ENCODE measurements around the gene RNF227. TPM values are rescaled to one million over a fixed set of nuclear protein-coding genes. Genes with fewer than 3 reads are reported as not detected.

Gene RNF227
- total and polyA plus RNA-seq, 4 donors = 0.17 to 1.4 (median 0.32) TPM

GRCh38 chr17:7951143-7951792 is 35.2 kb upstream of the RNF227 start:
- DNase-seq (ENCODE audit: low spot score) = no peak
- Histone ChIP-seq H3K27me3 (ENCODE audit: control insufficient read depth in 4 of 4, insufficient read depth in 4 of 4, low read length in 3 of 4) (no peaks in the 10 kb centered on the region), H3K9ac (ENCODE audit: low read depth in 1 of 2, low read length in 2 of 2) (no peak overlapping the region), H3K4me1 (ENCODE audit: control insufficient read depth in 4 of 4, insufficient read depth in 4 of 4, low read length in 3 of 4) (no peaks in the 10 kb centered on the region), H3K4me3 (ENCODE audit: low read depth in 1 of 3, low read length in 3 of 3) (no peak overlapping the region), H3K9me3 (ENCODE audit: control insufficient read depth in 4 of 4, low read length in 3 of 4) (no peaks in the 10 kb centered on the region), H3K36me3 (ENCODE audit: control insufficient read depth in 4 of 4, insufficient read depth in 3 of 4, low read depth in 1 of 4, low read length in 3 of 4) (peaks cover 4 to 32% (median 19%) of the 10 kb centered on the region in 4 donors), H3K27ac (ENCODE audit: low read depth in 1 of 2, low read length in 2 of 2) (no peak overlapping the region)
- no peak for TF ChIP-seq HNF4A (conservative IDR thresholded peaks at IDR 0.05)
- TF ChIP-seq NR2F2 (IDR thresholded peaks at IDR 0.05) = no peak
- no peak for TF ChIP-seq CTCF (IDR thresholded peaks at IDR 0.05; ENCODE audit: low read depth, low read length, missing input control)
- no peak for TF ChIP-seq EGR1 (IDR thresholded peaks at IDR 0.05; ENCODE audit: low read depth in 2 of 2)
- TF ChIP-seq REST (IDR thresholded peaks at IDR 0.05) = no peak
- TF ChIP-seq TAF1 (conservative IDR thresholded peaks at IDR 0.05) = no peak
- TF ChIP-seq GABPA (IDR thresholded peaks at IDR 0.05 in 1 of 2, conservative IDR thresholded peaks at IDR 0.05 in 1 of 2) = no peak
- TF ChIP-seq FOXA1 (IDR thresholded peaks at IDR 0.05) = no peak
- TF ChIP-seq ZBTB33 (IDR thresholded peaks at IDR 0.05) = no peak
- TF ChIP-seq YY1 (IDR thresholded peaks at IDR 0.05) = no peak
- TF ChIP-seq JUND (IDR thresholded peaks at IDR 0.05) = no peak
- 83% methylated on average over 5 of the region's 5 CpGs for WGBS

- Histone ChIP-seq H3K9ac (ENCODE audit: low read depth in 1 of 2, low read length in 2 of 2) (no peak overlapping the region), H3K4me1 (ENCODE audit: control insufficient read depth in 4 of 4, insufficient read depth in 4 of 4, low read length in 3 of 4) (no peaks in the 10 kb centered on the region), H3K27me3 (ENCODE audit: control insufficient read depth in 4 of 4, insufficient read depth in 4 of 4, low read length in 3 of 4) (no peaks in the 10 kb centered on the region), H3K27ac (ENCODE audit: low read depth in 1 of 2, low read length in 2 of 2) (no peak overlapping the region), H3K9me3 (ENCODE audit: control insufficient read depth in 4 of 4, low read length in 3 of 4) (no peaks in the 10 kb centered on the region), H3K36me3 (ENCODE audit: control insufficient read depth in 4 of 4, insufficient read depth in 3 of 4, low read depth in 1 of 4, low read length in 3 of 4) (peaks cover 4 to 39% (median 25%) of the 10 kb centered on the region in 4 donors), H3K4me3 (ENCODE audit: low read depth in 1 of 3, low read length in 3 of 3) (no peak overlapping the region)
- DNase-seq (ENCODE audit: low spot score) = no peak
- TF ChIP-seq GABPA (IDR thresholded peaks at IDR 0.05 in 1 of 2, conservative IDR thresholded peaks at IDR 0.05 in 1 of 2) (no peak), RXRA (IDR thresholded peaks at IDR 0.05) (no peak)
- 78% methylated on average over 3 of the region's 3 CpGs for WGBS
Observed at GRCh38 chr17:7950578-7950977, 34.5 kb upstream of the RNF227 start.

Data from liver (tissue), 9 donors.